Epithelial cell of esophagus (primary cell): ENCODE measurements around the gene C6orf62.
"Not testable (repeated sequence)": the region's sequence is repeated elsewhere in the genome, so short reads cannot be mapped to it uniquely, and the experiment has no call there.

Source experiments
- DNase-seq: peaks from one replicate; pipeline ENCODE4 v3.0.0; 2010; ENCODE audit warnings: low read depth
- H3K4me3 ChIP-seq: 2 replicates; pipeline ENCODE4 v1.5.1; 2011; ENCODE audit warnings: mild to moderate bottlenecking, low read length, control low read depth
- TF ChIP-seq, protein P1 (sequence below): IDR thresholded peaks from 2 replicates; pipeline ENCODE4 v1.5.1; 2011; ENCODE audit warnings: low read depth, mild to moderate bottlenecking, low read length, control low read depth, inconsistent platforms; ENCODE audit not compliant: insufficient read depth; ENCODE audit errors: missing control alignments

The C6orf62 gene

DNA sequence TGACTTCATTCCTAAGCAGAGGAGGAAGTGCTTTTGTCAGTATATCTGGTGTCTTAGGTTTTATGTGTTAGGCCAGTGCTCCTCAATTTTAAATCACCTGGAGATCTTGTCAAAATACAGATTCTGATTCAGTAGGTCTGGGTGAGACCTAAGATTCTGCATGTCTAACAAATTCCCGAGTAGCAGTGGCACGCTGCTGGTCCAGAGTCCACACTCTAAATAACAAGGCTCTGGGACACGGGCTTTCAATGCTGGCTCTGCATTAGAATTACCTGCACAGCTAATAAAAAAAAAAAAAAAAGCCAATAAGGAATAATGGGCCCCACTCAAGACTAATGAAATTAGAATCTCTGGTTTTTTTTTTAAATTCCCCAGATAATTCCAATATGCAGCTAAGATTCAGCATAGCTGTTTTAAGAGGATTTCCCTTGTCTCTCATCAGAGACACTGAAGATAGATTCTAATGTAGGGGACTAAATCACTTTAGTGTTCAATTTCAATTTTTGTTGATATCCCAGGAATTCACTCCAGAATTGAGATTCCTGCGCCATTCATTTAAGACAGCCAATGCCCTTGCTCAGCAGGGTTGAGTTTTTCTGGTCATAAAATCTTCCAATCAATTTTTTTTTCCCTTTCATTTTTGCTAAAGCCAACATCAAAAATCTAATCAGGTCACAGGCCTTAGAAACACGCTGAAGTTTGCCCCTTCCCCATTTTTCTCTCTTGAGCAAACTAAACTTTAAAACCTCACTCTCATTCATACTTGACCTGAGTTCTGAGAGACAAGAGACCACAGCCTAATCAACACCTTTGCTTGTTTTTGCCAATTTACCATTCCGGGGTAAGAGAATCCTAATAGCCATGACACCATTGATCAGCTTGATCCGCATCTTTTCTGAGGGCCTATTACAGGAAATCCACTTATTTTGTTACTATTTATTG, 54.6 kb downstream of the C6orf62 start:
- H3K4me3 ChIP-seq, result no peak overlapping the region
- TF ChIP-seq, protein P1, sequence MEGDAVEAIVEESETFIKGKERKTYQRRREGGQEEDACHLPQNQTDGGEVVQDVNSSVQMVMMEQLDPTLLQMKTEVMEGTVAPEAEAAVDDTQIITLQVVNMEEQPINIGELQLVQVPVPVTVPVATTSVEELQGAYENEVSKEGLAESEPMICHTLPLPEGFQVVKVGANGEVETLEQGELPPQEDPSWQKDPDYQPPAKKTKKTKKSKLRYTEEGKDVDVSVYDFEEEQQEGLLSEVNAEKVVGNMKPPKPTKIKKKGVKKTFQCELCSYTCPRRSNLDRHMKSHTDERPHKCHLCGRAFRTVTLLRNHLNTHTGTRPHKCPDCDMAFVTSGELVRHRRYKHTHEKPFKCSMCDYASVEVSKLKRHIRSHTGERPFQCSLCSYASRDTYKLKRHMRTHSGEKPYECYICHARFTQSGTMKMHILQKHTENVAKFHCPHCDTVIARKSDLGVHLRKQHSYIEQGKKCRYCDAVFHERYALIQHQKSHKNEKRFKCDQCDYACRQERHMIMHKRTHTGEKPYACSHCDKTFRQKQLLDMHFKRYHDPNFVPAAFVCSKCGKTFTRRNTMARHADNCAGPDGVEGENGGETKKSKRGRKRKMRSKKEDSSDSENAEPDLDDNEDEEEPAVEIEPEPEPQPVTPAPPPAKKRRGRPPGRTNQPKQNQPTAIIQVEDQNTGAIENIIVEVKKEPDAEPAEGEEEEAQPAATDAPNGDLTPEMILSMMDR, result no peak
- DNase-seq, result no peak

DNA sequence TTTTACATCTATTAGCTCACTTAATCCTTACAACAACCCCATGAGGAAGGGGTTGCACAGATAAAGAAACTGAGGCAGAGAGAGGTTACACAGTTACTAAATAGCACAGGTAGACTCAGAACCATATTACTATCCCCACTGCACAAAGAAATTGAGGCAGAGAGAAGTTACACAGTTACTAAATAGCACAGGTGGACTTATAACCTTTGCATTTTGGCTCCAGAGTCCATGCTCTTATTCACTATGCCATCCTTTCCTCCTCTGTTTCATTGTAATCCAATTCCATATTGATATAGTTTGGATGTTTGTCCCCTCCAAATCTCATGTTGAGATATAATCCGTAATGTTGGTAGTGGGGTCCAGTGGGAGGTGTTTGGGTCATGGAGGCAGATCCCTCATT, 55.8 kb downstream of the C6orf62 start:
- no peak for DNase-seq
- TF ChIP-seq, protein P1, result no peak
- H3K4me3 ChIP-seq, result no peak overlapping the region

DNA sequence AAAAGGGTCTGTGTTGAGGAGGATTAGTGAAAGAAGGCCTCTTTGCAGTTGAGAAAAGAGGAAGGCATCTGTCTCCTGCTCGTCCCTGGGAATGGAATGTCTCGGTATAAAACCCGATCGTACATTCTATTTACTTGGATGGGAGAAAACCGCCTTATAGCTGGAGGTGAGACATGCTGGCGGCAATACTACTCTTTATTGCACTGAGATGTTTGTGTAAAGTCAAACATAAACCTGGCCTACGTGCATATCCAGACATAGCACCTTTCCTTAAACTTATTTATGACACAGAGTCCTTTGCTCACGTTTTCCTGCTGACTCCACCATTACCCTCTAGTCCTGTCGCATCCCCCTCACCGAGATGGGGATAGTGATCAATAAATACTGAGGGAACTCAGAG, 56.7 kb downstream of the C6orf62 start:
- no peak overlapping the region for H3K4me3 ChIP-seq
- TF ChIP-seq, protein P1, result no peak
- no peak for DNase-seq

DNA sequence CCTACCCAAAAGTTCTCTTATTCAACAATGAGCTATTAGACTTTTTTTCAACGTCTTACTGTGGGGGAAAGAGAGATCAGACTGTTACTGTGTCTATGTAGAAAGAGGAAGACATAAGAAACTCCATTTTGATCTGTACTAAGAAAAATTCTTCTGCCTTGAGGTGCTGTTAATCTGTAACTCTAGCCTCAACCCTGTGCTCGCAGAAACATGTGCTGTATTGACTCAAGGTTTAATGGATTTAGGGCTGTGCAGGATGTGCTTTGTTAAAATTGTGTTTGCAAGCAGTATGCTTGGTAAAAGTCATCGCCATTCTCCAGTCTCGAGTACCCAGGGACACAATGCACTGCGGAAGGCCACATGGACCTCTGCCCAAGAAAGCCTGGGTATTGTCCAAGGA, 57.2 kb downstream of the C6orf62 start:
- not testable (repeated sequence) for DNase-seq, H3K4me3 ChIP-seq

DNA sequence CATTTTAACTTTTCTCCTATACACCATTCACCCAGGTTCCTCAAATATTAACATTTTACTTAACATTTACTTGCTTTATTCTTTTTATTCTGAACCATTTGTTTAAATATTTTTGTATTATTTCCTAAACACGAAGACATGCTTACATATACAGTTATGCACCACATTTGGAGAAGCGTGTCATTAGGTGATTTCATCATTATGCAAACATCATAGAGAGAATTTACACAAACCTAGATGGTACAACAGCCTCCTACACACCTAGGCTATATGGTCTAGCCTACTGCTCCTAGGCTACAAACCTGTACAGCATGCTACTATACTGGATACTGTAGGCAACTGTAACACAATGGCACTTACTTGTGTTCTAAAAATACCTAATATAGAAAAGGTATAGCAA, 58.8 kb downstream of the C6orf62 start:
- no peak overlapping the region for H3K4me3 ChIP-seq
- TF ChIP-seq, protein P1, result no peak
- DNase-seq, result peak; percentile 42

DNA sequence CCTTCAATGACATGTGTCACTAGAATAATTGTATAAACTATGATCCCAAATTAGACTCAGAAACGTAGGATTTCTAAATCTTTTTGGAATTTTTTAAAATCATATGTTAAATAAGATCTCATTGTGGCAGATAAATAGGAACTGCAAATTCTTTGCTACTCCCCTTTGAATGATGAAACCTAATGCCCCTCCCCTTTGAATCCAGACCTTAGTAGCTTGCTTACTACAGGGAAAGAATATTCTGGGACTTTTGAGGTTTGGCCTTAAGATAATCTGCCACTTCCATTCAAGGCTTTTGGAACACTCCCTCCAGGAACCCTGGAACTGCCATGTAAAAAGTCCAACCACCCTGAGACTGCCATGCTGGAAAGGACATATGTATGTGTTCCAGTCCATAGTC, 59.4 kb downstream of the C6orf62 start:
- no peak overlapping the region for H3K4me3 ChIP-seq
- peak; percentile 43 for DNase-seq
- TF ChIP-seq, protein P1, result no peak

DNA sequence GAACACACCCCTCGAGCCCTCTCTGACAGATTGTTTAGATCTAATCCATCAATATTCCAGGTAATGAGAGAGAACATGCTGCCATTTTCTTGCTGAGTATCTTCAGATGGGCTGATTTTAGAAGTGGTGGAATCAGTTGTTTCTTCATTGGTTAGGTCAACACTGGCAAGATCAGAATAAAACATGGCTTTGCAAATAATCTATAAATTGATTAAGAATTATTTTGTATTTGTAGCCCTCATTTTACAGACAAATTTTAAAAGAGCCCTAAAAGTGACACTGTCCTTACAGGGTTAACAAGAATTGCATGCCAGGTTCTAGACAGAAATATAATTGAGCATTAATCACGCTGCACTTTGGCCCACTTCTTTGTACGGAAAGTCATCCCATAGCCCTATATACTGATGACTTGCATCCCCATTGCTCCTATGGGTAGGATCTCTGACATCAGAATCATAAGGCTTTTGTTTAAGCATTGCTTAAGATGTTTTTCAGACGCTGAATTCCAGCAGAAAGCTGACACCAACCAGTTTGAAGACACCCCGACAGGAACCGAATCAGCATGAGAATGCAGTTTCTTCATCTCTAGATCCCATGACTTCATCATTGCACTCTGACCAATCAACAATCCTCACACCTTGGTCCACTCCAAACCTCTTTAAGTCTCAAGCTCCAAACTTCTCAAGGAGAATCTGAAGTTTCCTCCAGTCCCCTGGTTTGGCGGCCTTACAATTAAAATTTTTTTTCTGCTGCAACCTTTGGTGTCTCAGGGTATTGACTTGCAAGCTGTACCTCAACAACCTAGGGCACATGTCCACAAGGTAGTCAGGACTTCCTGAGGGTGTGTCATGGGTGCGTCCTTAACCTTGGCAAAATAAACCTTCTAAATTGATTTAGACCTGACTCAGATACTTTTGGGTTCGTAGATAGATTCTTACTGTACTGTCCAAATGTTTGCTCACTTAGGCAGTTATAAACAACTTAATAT, 60.1 kb downstream of the C6orf62 start:
- DNase-seq, result peak; percentile 93
- H3K4me3 ChIP-seq, result no peak overlapping the region
- TF ChIP-seq, protein P1, result no peak
